ENCODE data around the gene C16orf96.

DNA sequence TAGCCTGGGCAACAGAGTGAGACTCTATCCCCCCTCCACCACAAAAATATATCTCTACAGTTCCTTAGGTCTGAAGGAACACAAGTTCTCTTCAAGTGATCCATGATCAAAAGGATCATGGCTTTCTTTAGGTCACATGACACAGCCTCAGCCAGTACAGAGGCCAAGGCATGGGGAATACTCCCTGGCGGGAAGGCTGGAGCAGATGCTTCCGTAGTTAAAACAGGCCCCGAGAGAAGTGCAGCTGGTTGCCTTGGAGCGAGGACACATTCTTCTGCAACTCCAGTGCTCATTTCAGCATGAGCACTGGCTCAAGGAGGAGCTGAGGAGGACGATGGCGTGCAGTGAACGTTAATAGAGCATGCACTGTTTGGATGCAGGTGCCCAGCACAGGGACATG, 31.1 kb upstream of the C16orf96 start:
- TF ChIP-seq CTCF (conservative IDR thresholded peaks at IDR 0.05) (no peak), ZFX (IDR thresholded peaks at IDR 0.05) (no peak)

All from C4-2B (cell line).